Spleen (tissue), 7 donors: ENCODE results near the gene RNF19B.

ENCODE experiments used
- CTCF ChIP-seq, 11 experiments: fragments of 200-600 bp in 7 of 11; fragments of 450-650 bp in 4 of 11; sonication (generic) in 4 of 11; IDR thresholded peaks in 8 of 11; conservative IDR thresholded peaks in 3 of 11; 1 replicate in 7 of 11; 2 replicates in 4 of 11; pipeline versions ENCODE4 v1.4.0 to v1.8.0; 2016 to 2021; ENCODE audit warnings: antibody characterized with exemption in 11 of 11, inconsistent platforms in 4 of 11, mild to moderate bottlenecking in 1 of 11
- POLR2A ChIP-seq, 3 donors: fragments of 450-650 bp; IDR thresholded peaks; one replicate each; pipeline ENCODE4 v1.5.1; 2017; ENCODE audit warnings: antibody characterized with exemption in 3 of 3, mild to moderate bottlenecking in 1 of 3
- donor health status: DM: no; HTN: no; CAD: no; lungs with moderate emphysema.
- donor health status: DM: no; HTN: no; CAD: no.
- donor health status: DM: no; HTN: no; CAD: no.

- no peak for TF ChIP-seq CTCF (IDR thresholded peaks at IDR 0.05 in 8 of 11, conservative IDR thresholded peaks at IDR 0.05 in 3 of 11)
- no peak for TF ChIP-seq POLR2A (IDR thresholded peaks at IDR 0.05)
Measured at GRCh38 chr1:33010932-33011731, 46.5 kb upstream of the RNF19B start.
